ENCODE measurements around the gene DUXB.

Gene DUXB

DNA sequence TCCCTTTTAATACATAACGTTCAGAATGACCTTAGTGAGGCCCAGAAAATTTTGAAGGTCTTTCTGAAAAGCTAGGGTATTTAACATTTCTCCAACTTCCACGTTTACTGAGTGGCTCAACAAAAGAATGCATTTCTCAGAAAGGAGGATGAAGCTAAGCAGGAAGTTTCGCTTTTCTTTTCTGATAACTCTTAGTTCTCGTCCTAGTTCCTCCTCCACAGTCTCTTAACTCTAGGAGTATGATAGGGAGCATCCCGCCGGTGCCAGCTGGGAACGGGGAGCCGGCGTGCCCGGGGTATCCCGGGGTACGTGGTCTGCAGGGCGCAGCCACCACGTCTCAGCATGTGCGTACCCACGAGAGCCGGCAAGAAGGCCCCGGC, 54.2 kb downstream of the DUXB start:
- no peak for DNase-seq
- TF ChIP-seq POLR2A (IDR thresholded peaks at IDR 0.05; ENCODE audit: low read length) (no peak), GATA1 (IDR thresholded peaks at IDR 0.05; ENCODE audit: low read depth, low read length) (no peak)

DNA sequence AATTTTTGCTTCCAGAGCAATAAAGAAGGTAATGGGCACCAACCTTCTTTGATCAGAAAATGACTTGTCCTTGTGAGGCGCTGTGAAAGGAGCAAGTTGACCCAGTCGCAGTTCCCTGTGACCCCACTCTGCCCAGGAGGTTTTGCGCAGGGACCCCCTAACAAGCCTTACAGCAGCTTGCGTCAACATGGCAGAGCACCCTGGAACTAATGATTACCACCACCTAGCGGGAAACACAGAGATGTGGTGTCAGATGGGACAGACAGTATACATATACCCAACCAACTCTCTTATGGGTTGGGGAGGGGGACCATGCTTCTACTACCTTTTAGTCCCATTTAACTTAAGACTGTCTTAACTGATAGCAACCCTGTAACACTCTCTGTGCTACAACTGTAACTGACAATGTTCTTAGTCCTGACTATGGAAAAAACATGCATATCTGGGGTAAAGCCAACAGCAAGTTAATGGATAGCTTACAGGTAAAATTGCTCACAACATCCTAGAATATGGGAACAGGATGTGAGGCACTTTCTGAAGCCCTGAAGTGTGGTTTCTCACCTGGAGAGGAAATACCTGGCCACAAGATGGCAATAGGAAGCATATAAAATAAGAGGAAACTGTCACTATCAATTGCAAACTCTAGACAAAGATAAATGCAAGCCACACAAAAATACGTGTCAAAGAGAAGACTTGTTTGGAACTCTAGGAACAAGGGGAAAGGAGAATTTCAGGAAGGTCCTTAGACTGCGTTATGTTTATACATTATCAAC, 56.8 kb downstream of the DUXB start:
- TF ChIP-seq GATA1 (IDR thresholded peaks at IDR 0.05; ENCODE audit: low read depth, low read length) (no peak), POLR2A (IDR thresholded peaks at IDR 0.05; ENCODE audit: low read length) (no peak)

More for the DNA sequence above, 56.8 kb downstream of the DUXB start:
- no peak for DNase-seq
